Stimulated activated CD4-positive, alpha-beta T cell treated with anti-CD3 and anti-CD28 coated beads, TNF-alpha, amount 100 ng/mL, for 4 hours (primary cell): ENCODE data around the gene TMEFF2.
"Not testable (repeated sequence)": the region's sequence is repeated elsewhere in the genome, so short reads cannot be mapped to it uniquely, and the experiment has no call there.

Source experiments
- DNase-seq, 3 experiments: peaks; one replicate each; pipeline ENCODE4 v3.0.0-alpha.2; 2020; ENCODE audit warnings: low read depth in 3 of 3

TMEFF2 gene

DNA sequence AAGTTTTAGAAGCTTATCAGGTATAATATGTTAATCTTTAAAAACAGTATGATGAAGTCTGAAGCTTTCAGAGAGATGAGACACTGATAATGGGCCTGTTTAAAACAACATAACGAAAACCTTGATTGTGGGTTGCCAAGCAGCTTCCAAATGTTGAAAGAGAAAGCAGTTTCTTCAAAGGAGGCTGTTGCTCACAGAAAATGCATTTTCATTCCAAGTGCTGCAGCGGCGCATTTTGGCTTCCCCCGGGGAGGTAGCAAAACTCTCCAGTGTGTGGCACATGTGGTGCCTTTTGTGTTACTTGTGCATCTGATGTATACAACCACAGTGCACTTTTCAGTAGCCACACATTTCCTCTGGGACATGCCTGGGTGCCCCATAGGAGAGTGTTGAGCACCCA is 66.1 kb downstream of the TMEFF2 start:
- DNase-seq, result no peak

DNA sequence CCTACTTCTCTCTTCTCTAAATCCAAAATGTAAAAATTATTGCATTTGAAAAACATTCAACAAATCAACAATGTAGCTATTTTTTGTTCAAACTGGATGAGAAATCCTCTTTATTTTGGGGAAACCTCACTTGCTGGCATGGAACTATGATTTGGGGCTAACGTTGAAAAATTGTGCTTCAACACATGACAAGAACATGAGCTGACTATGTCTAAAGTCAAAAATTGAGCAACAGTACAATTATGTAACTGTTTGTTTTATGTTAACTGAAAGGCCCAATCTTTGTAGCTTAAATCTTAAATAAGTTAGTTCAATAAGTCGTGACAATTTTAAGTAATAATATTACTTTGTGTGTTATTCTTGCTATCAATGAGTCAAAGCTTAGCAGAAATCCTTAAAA is 67.3 kb downstream of the TMEFF2 start:
- DNase-seq, result no peak

DNA sequence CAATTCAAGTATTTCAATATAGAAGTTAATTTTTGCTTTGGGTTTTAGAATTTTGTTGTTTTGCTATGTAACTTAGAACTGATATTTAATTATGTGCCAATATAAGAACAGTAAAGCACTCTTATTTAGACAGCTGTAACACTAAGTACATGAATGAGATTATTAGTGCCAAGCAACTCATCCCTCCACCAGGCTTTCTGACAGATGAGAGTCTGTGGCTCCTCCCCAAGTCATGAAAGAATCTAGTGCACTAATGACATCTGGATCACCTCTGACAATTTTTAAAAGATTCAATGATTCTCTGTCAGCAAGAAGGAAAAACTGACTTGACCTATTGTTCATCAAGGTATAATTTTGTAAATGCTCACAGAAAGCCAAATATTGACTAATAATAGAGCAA is 67.8 kb downstream of the TMEFF2 start:
- no peak for DNase-seq

DNA sequence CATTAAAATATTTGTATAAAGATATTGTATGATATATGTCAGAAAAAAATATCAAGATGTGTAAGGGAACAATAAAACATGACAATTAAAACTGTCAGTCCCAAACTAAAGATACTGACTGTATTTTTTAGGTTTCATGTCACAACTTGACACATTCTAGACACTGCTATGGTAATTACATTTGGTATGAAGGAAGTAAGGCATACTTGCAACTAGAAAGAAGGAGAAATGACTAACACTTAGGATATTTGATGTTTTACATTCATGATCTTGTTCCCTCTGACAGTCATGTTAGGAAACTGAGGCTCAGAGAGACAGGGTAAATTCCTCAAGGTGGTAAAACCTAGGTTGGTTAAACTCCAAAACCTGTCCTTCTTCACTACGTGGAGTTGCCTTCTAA is 68.3 kb downstream of the TMEFF2 start:
- DNase-seq, result no peak

DNA sequence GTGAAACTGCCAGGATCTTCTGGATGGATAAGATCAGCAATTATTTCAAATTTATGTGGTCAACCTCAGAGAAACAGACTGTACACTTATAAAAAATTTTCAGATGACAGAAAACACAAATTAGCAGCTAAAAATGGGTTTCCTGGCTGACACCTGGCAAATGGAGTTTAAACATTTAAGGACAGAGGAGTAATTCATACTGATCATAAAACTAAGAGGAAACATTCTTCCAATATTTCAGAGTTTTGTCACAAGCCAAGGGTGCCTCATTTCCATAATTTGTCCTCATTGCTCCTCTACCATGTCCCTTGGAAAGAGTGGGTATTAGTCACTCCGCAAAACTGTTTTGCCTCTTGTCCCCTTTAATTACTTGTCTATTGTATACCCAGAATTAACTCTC is 70.2 kb downstream of the TMEFF2 start:
- no peak for DNase-seq

DNA sequence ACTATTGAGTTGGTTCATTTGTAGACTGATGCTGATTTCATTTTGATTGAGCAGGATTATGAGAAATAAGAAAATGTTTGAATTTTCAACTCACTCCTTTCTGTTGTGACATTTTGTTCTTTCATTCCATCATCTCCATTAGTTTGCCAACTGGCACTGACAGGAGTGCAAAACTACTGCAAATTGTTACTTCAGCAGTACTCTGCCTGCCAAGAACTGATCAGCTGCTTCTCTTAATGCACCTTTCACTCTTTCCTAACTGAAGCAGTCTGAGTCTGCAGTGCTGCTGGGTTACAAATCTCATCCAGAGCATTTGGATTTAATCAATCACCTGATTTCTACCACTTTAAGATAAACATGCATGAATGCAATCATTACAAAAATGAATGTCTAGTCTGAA is 70.9 kb downstream of the TMEFF2 start:
- no peak for DNase-seq

DNA sequence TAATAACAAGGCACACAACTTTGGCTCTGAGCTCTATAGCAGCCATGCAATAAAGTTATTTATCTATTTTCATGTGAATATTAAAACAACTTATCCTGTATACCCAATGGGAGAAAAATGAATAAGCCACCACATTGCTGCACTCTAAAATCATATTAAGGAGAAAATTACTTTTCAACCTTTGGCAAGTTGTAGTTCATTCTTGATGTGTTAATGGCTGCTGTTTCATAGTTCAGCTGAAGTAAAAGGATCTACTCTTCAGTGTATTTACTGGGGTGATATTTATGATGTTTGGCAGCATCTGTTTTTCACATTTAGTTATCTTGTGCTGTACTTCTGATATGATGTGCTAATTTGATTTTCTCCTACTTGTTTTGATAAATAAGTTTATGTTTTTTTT is 71.8 kb downstream of the TMEFF2 start:
- DNase-seq, result no peak

DNA sequence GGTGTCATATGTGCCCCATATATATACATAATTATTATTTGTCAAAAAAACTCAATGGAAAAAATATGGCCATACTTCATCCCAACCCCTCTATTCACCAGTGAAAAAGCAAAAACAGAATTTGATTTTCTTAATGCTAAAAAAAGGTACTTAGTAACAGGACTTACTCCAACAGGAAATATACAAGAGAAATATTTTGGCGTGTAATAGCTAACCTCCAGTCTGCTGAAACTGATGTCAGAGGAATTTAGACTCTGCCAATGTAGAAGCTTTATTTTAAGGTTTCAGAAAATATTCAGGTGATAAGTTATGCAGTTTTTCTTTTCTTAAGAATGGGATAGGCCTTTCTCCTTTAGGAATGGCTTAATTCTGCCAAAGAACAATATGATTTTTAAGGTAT is 72.6 kb downstream of the TMEFF2 start:
- no peak for DNase-seq

DNA sequence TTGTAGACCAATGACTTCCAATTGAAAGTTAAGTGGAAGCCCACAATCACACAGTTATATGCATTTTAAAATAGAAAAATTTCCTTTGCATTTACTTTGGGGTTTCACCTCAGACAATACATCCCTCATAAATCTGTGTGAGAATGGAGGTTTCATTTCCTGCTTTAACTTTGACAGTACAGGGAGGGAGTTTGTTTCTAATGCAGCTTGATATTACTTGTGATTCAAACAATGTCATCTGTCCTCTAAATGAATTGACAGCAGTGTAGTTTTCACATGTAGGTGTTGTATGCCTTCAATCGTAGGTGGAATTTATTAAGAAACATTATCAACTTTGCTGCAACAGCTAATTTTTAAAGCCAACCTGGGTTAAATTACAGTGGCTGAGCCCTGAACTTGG is 75.2 kb downstream of the TMEFF2 start:
- DNase-seq, result no peak

DNA sequence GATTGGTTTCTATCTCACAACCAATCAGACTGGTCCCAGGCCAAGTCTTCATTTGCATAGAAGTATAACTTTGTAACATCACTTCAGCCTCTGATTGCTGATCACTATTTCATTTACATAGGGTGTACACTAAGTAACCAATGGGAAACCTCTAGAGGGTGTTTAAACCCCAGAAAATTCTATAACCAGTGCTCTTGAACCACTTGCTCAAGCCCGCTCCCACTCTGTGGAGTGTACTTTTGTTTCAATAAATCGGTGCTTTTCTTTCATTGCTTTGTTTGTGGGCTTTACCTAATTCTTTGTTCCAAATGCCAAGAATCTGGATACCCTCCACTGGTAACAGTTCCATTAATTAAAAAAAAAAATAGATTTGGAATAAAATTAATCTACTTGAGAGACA is 77.0 kb downstream of the TMEFF2 start:
- no peak for DNase-seq

DNA sequence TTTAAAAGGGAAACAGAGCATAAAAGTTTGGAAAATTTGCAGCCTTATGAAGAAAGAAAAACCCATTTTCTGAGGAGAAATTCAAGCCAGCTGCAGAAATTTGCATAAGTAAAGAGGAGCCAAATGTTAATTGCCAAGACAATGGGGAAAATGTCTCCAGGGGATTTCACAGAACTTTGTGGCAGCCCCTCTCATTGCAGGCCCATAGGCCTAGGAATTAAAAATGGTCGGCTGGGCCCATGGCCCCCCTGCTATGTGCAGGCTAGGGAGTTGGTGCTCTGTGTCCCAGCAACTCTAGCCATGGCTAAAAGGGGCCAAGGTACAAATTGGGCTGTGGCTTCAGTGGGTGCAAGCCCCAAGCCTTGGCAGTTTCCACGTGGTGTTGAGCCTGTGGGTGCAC is 83.2 kb downstream of the TMEFF2 start:
- not testable (repeated sequence) for DNase-seq

DNA sequence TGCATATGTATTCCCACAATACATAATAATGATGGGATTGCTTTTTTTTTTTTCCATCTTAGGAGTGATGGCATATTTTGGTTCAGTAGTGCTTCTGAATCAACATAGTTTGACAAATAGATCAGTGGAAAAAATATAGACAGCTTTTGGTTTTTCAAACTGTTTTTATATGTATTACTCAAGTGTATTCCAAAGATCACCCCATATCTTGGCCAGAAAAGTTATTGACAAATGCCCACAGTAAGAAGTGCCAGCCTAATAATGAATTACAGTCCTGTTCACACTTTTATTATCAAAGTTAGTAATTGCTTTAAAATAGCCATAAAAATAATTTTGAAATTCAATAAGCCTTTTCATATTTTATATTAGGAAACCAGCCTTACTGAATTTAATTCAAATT is 95.0 kb downstream of the TMEFF2 start:
- no peak for DNase-seq

DNA sequence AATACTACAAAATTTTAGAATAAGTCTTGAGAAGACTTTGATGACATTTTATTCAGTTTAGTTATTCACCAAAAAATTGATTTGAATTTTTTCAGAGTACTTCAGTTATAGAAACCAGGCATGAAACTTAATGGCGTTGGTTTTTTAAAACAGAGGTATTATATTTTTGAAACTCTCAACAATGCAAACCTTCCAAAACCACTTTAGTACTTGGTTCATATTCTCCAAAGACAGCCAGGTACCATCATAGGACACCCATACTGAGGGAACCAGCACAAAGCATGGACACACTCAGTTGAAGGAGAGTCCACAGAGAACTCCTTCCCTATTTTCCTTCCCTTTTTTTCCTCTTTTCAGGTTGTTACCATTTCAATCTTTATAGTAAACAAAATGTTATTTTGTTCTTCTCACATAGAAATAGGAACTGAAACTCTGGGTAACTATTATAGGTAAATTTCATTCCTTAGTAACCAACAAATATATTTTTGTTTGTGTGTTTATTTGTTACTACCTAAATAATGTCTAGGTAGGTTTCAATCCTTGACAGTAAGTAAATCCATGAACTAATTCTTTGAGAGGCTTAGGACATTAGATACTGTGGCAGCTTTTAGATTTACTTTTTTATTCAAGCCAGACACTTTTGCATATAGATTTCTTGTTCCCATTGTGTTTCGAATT is 95.8 kb downstream of the TMEFF2 start:
- no peak for DNase-seq

DNA sequence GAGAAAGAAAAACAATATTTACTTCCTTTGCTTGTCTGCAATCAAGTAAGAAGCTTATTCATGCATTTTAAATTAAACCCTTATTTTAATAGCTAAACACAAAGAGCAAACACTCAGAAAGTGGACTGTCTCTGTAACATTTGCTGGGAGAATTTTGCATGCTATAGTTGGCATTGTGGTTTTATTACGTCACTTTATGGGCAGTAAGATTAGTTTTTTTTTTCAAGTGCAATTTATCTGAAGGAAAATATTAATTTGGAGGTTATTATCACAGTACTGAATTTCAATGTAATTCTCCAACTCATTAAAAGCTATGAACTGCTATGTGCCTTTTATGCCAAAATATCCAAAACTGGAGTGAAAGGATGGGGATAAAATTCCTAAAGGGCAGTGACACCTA is 103.3 kb downstream of the TMEFF2 start:
- DNase-seq, result no peak

DNA sequence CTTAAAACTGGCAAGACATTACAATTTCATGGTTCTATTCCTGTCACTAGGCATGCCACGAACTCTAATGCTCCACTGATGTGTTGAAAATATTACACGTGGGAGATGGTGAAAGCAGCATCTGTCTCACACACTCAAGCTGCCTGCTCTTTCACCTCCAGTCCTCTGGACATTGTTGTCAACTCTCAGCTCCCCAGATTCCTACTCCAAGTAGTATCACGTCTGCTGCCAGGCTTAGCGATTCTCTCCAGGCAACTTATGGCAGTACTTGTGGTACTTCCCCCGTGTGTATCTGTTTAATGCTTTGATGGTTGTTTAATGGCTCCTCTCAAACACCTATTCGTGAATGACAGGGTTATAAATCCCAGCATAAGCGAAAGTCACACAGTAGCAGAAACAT is 103.8 kb downstream of the TMEFF2 start:
- no peak for DNase-seq

DNA sequence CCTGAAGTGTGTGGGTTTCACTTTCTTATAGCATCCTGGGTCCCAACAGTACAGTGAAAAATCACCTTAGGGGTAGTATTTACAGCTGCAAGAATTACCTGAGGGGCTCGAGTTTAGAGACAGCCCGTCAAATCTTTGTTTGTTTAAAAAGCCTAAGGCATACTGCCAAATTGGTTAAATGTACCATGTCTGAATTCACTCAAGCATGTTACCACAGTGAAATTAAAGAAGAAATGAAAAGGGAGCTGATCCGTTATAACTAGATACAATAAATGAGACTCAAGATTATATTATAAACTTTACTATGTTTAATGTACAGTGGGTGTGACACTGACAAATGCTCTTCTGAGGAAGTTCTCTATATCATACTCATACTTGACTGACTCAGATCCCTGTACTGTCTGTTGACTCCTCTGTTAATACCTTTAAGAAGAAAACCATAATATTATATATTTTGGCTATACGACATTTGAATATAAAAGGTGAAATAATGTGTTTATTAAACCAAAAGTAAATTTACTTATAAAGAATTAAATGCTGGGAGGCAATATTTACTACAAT is 107.3 kb downstream of the TMEFF2 start:
- DNase-seq, result no peak

DNA sequence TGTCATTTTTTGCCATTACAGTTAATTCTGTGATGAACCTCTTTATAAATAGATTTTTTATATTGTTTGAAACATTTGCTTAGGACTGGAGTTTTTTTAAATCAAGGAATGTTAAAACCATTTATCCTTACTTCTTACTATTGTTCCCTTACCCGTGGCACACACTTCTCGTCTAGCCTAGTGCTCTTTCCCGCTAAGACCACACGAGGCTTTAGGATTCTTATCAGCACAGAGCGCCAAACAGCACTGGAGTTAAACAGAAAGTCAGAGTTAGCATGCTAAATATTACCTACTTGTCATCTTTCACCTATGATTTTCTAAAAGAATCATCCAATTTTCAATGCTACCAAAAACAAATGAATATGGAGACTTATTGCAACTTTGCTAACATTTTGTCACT is 112.6 kb downstream of the TMEFF2 start:
- no peak for DNase-seq

DNA sequence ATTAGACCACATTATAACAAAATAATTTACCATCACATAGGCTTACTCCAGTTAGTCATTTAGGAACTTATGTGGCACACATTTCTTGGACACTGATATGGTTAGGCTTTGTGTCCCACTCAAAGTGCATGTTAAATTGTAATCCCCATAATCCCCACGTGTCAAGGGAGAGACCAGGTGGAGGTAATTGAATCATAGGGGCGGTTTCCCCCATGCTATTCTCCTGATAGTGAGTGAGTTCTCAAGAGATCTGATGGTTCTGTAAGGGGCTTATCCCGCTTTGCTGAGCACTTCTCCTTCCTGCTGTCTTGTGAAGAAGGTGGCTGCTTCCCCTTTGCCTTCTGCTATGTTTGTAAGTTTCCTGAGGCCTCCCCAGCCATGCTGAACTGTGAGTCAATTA is 114.6 kb downstream of the TMEFF2 start:
- not testable (repeated sequence) for DNase-seq

DNA sequence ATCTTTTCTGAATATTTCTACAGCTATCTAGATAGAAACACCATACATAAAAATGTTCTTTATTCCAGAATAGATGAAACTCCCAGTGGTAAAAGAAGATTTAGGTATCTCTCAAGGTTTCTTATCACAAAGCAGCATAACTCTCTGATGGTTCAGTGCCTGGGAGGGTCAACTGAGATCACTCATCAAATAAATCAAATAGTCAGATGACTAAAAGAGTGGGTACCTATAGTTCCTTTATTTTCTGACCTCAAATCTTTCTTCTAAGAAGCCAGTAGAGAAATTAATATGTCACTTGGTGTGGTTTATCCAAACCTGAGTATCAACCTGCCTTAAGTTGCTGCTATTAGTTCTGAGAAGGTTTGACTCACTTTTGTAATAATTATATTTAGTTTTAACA is 120.9 kb downstream of the TMEFF2 start:
- DNase-seq, result no peak

DNA sequence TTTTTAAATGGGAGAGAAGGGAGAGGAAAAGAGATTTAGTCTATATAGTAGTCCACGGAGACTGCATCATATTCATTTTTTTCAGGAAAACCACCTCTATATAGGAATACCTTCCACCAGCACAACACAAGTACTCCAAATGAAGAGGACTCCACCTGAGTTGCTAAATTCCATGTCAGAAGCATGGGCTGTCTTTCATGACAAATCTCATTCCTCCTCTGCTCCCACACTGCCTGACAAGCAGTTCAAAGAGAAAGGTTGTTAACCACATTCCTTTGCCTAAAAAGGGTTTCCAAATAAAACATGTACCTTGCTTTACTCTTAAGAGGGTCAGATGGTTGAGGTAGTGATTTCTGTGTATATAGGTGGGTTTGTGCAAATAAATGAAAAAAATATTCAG is 122.0 kb downstream of the TMEFF2 start:
- DNase-seq, result no peak

DNA sequence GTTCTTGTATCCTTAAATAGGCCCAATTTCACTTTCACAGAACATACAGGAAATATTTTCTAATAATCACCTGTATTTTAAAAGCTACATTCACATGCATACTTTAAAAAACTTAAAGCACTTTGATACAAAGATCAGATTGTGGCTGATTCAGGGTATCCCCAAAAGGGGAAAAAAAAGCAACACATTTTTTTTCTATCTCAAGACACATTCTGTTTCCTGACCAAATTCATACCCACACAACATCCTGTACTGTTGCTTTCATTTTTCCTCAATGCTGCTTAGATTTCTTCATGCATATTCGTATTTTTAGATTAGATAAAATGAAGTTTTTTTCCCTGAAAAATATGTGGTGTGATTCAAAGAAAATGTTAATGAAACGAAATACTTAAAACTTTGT is 122.5 kb downstream of the TMEFF2 start:
- no peak for DNase-seq

DNA sequence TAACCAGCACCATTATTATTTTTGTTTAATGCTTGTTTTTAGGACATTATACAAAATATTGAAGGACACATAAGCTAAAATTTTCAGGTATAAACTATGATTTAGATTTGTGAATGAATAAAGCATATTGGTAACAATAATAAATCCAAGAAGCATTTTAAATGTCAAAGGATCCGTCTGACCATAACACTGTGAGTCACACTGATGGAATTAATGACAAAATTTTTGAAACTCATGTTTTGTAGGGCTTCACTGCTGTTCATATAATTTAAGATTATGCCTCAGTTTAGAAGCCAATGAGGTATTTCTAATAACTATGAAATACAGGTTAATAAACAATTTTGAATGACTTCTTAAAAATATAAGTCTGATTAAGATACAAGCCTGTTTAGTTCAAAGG is 124.6 kb downstream of the TMEFF2 start:
- no peak for DNase-seq

DNA sequence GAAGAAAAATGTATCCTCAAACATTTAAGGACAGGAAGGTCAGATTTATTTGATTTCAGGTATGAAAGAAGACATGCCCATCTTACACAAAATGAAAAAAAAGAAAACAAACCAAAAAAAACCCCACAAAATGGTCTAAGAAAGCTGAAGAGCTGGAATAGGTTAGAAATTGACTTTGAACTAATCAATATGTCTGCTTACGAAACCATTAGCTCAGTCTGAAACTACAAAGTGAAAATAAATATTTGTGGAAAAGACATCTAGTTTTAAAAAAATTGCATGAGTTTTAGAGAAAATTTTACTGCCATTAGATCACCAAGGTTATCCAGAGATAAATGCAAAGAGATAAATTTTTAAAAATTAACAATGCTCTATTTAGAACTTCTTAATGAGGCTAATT is 125.3 kb downstream of the TMEFF2 start:
- DNase-seq, result no peak

DNA sequence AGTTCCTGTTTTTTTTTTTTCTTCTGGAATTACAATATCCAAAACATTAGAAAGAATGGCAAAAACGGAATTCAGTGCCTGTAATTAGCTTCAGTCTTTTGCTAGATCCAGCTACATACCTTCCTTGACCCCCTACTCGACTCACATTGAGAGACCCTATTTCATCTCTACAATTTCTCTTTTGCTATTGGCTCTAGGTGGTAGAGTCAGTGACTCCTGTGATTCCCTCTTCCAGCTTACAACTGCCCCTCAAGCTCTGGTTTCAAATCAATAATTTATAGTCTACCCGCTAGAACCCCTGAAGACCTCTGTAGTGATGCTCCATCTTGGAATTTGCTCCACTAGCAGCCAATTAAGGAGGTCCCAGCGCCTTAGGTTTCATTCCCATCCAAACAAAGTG is 125.8 kb downstream of the TMEFF2 start:
- DNase-seq, result no peak
